Measurements from ENCODE around the gene UBE2K.
"Not testable (repeated sequence)": the region's sequence is repeated elsewhere in the genome, so short reads cannot be mapped to it uniquely, and the experiment has no call there.

UBE2K gene

DNA sequence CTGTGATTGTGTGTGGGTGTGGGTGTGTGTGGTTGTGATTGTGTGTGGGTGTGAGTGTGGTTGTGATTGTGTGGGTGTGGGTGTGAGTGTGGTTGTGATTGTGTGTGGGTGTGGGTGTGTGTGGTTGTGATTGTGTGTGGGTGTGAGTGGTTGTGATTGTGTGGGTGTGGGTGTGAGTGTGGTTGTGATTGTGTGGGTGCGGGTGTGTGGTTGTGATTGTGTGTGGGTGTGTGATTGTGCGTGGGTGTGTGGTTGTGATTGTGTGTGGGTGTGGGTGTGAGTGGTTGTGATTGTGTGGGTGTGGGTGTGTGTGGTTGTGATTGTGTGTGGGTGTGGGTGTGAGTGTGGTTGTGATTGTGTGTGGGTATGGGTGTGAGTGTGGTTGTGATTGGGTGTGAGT, 115.8 kb downstream of the UBE2K start:
- not testable (repeated sequence) for DNase-seq

DNA sequence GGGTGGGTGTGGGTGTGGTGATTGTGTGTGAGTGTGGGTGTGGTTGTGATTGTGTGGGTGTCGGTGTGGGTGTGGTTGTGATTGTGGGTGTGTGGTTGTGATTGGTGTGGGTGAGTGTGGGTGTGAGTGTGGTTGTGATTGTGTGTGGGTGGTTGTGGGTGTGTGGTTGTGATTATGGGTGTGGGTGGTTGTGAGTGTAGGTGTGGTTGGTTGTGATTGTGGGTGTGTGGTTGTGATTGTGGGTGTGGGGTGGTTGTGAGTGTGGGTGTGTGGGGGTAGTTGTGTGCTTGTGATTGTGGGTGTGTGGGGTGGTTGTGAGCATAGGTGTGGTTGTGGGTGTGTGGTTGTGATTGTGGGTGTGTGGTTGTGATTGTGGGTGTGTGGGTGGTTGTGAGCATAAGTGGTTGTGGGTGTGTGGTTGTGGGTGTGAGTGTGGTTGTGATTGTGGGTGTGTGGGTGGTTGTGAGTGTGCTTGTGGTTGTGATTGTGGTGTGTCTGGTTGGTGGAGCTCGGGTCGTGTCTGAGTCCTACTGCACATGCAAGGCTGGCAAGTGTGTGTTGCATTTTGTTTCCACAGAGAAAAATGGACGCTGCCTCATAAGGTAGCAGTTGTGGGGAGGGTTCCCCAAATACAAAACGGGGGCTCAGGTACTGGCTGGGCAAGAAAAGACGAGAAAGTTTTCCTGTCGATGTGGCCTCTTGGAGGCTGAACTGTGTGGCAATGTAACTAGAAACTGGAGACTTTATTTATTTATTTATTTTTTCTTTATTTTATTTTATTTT, 116.7 kb downstream of the UBE2K start:
- no peak for DNase-seq

DNA sequence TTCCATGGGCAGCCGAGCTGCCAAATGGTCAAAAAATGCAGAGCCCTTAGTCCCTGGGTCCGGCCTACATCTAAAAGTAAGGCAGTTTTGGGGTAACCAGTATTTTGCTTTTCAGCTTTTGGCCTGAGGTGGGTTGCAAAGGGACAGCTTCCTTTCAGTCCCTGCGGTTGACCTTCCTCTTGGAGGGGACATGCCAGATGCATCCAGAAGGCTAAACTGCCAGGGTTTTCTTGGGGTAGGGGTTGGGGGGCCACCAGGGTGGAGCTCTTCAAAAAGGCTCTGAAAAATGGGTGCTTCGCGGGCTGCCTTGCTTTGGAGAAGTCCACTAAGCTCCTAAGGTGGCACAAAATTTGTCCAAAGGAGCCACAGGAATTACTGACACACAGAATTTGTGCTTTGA, 120.7 kb downstream of the UBE2K start:
- no peak for DNase-seq

DNA sequence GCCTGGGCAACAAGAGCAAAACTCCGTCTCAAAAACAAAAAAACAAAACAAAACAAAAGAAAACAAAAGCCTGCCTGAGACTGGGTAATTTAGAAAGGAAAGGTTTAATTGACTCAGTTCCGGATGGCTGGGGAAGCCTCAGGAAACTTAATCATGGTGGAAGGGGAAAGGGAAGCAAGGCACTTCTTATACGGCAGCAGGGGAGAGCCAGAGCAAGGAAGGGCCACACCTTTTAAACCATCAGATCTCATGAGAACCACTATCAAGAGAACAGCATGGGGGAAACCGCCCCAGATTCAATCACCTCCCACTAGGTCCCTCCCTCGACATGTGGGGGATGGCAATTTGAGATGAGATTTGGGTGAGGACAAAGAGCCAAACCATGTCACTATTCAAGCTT, 122.2 kb downstream of the UBE2K start:
- DNase-seq = peak; percentile 44

DNA sequence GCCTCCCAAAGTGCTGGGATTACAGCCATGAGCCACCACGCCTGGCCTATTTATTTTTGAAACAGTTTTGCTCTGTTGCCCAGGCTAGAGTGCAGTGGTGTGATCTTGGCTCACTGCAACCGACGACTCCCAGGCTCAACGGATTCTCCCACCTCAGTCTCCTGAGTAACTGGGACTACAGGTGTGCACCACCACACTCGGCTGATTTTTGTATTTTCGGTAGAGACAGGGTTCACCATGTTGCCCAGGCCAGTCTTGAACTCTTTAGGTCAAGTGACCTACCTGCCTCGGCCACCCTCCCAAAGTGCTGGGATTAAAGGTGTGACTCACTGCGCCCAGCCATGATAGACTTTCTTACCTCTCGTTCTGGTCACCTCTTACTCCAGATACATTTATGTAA, 124.0 kb downstream of the UBE2K start:
- DNase-seq = no peak

DNA sequence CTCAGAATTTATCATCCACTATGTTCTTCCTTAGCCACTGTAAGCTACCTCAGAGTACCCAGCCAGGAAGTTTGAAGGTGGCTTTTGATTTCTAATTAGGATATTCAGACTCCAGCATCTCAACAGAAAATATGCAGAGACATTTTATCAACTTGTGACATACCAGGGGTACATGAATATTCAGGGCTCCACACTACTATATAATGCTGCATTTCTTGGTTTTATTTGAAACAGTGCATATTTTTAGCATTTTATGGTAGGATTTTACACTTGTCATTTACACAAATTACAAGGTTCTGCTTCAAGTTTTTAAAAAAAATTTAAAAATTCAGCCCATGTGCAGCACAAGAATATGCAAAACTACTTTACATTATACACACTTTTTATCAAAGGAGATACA, 124.7 kb downstream of the UBE2K start:
- DNase-seq = no peak

DNA sequence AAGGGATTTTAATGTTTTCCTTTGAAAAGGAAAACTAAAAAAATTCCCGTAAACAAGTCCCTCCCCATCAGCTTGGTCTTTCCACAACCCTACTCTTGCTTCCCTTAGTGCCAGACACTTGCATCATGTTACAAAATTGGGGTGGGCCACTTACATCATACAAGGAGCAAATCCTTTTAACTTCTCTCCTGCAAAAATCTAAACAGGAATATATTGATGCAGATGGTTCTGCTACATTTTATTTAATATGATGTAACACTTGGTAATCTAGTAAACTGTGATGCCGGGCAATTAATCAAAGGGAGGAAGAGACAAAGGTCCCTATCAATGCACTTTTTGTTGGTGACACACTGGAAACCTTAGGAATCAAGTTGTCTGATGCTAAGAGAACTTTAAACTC, 125.3 kb downstream of the UBE2K start:
- DNase-seq = peak; percentile 8

DNA sequence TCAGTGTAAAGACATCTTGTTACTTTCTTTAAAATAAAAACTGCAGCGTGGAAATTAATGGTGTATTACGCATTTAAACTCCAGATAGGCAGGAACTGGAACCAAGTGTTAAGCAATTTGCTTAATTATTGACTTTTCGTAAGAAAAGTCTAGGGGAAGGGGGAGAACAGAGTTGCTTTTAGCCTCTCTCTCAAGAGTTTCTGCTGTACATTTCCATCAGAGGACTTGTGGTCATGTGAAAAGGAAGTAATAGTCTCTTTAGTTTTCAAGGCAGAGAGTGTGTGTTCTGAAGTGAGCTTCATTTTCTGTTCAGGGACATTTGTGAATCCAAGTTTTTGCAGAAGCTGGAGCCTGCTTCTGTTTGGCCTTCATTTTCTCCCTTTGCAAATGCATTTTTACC, 127.2 kb downstream of the UBE2K start:
- DNase-seq = no peak

DNA sequence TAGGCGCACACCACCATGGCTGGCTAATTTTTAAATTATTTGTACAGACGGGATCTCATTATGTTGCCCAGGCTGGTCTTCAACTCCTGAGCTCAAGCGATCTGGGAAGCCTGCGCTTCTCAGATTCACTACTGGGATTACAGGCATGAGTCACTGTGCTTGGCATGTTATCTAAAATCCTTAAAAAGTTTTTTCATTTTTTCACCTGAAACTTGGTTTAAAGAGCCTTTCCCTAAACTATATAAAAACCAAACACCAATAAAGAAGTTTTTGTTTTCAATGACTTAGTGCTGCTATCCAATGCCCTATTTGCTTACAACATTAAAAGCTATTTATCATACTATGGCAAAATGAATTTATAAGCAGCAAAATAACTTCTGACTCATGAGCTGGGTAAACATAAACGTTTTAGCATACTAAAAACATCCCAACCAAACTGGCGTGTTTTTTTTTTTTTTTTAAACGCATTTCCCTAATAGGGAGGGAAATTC, 127.8 kb downstream of the UBE2K start:
- no peak for DNase-seq
